Measurements from ENCODE around the gene PAQR4.

PAQR4 gene

GRCh38 chr16:2979669-2980226 is 10.6 kb downstream of the PAQR4 start (continued):
- TF ChIP-seq, protein P1, sequence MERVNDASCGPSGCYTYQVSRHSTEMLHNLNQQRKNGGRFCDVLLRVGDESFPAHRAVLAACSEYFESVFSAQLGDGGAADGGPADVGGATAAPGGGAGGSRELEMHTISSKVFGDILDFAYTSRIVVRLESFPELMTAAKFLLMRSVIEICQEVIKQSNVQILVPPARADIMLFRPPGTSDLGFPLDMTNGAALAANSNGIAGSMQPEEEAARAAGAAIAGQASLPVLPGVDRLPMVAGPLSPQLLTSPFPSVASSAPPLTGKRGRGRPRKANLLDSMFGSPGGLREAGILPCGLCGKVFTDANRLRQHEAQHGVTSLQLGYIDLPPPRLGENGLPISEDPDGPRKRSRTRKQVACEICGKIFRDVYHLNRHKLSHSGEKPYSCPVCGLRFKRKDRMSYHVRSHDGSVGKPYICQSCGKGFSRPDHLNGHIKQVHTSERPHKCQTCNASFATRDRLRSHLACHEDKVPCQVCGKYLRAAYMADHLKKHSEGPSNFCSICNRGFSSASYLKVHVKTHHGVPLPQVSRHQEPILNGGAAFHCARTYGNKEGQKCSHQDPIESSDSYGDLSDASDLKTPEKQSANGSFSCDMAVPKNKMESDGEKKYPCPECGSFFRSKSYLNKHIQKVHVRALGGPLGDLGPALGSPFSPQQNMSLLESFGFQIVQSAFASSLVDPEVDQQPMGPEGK (tag by site-specific recombination; IDR thresholded peaks at IDR 0.05), result peak; percentile 81; the same call in 1 of the 2 replicates
- TF ChIP-seq ZBTB7A (tag by site-specific recombination; IDR thresholded peaks at IDR 0.05; ENCODE audit: low read depth), result peak; percentile 68; the same call in 1 of the 2 replicates
- peak; percentile 11 for TF ChIP-seq ZNF398 (tag by site-specific recombination; IDR thresholded peaks at IDR 0.05)
- TF ChIP-seq, protein P2, sequence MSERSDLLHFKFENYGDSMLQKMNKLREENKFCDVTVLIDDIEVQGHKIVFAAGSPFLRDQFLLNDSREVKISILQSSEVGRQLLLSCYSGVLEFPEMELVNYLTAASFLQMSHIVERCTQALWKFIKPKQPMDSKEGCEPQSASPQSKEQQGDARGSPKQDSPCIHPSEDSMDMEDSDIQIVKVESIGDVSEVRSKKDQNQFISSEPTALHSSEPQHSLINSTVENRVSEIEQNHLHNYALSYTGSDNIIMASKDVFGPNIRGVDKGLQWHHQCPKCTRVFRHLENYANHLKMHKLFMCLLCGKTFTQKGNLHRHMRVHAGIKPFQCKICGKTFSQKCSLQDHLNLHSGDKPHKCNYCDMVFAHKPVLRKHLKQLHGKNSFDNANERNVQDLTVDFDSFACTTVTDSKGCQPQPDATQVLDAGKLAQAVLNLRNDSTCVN (tag by site-specific recombination; optimal IDR thresholded peaks at IDR 0.05), result no peak
- TF ChIP-seq SP3 (tag by site-specific recombination; IDR thresholded peaks at IDR 0.05), result peak; percentile 76
- 0 out of 2 replicates have a peak, but pooled peaks have one; percentile 38 for TF ChIP-seq KLF17 (tag by site-specific recombination; IDR thresholded peaks at IDR 0.05)
- no peak for TF ChIP-seq ZNF423 (tag by site-specific recombination; IDR thresholded peaks at IDR 0.05)
- TF ChIP-seq ZNF341 (tag by site-specific recombination; IDR thresholded peaks at IDR 0.05; ENCODE audit: low read depth), result peak; percentile 74
- 0 out of 2 replicates have a peak, but pooled peaks have one; percentile 4 for TF ChIP-seq ZIC2 (tag by site-specific recombination; IDR thresholded peaks at IDR 0.05)
- no peak for TF ChIP-seq ZNF639 (tag by site-specific recombination; IDR thresholded peaks at IDR 0.05)
- TF ChIP-seq ZNF623 (tag by site-specific recombination; IDR thresholded peaks at IDR 0.05), result no peak
- TF ChIP-seq ZNF2 (tag by site-specific recombination; IDR thresholded peaks at IDR 0.05), result 0 out of 2 replicates have a peak, but pooled peaks have one; percentile 18
- TF ChIP-seq ZFP37 (tag by site-specific recombination; IDR thresholded peaks at IDR 0.05), result peak; percentile 48; the same call in 1 of the 2 replicates

- ChIA-PET POLR2A (interaction anchor here (0.8 to 2.2 kb wide), 13 partner anchors 7 to 154 kb away, joined by 3 to 25 read pairs (median 4); partner anchors contain the start of genes FLYWCH1, FLYWCH2, KREMEN2 and PAQR4), CTCF (interaction anchor here (0.6 to 2.8 kb wide), 4 partner anchors 9 to 54 kb away, joined by 3 to 12 read pairs (median 6); partner anchors contain the start of gene PAQR4)
- Histone ChIP-seq H3K9me3 (ENCODE audit: control insufficient read depth, insufficient read depth, low read depth, low read length) (no peaks in the 10 kb centered on the region), H3K4me3 (ENCODE audit: low read depth, low read length) (peak within 1 kb of the TSS; percentile 84), H3K36me3 (ENCODE audit: control insufficient read depth in 2 of 2, insufficient read depth in 1 of 2, low read length in 2 of 2) (peaks cover 3 to 29% of the 10 kb centered on the region in 2 experiments; a peak in 2 of 3 replicates), H3K4me1 (ENCODE audit: control insufficient read depth, insufficient read depth, low read length) (no peaks in the 10 kb centered on the region), H3K27ac (ENCODE audit: extremely low read depth, low read depth, low read length) (peak within 1 kb of the TSS; percentile 86)
- TF ChIP-seq, protein P3, sequence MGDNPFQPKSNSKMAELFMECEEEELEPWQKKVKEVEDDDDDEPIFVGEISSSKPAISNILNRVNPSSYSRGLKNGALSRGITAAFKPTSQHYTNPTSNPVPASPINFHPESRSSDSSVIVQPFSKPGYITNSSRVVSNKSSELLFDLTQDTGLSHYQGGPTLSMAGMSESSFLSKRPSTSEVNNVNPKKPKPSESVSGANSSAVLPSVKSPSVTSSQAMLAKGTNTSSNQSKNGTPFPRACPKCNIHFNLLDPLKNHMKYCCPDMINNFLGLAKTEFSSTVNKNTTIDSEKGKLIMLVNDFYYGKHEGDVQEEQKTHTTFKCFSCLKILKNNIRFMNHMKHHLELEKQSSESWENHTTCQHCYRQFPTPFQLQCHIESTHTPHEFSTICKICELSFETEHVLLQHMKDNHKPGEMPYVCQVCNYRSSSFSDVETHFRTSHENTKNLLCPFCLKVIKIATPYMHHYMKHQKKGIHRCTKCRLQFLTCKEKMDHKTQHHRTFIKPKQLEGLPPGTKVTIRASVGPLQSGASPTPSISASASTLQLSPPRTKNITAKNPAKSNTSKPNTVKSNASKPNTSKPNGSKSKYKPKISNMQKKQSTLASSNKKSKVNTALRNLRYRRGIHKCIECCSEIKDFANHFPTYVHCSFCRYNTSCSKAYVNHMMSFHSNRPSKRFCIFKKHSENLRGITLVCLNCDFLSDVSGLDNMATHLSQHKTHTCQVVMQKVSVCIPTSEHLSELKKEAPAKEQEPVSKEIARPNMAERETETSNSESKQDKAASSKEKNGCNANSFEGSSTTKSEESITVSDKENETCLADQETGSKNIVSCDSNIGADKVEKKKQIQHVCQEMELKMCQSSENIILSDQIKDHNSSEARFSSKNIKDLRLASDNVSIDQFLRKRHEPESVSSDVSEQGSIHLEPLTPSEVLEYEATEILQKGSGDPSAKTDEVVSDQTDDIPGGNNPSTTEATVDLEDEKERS (tag by site-specific recombination; IDR thresholded peaks at IDR 0.05), result no peak
- TF ChIP-seq ZSCAN23 (tag by site-specific recombination; IDR thresholded peaks at IDR 0.05), result no peak
- 0 out of 2 replicates have a peak, but pooled peaks have one; percentile 14 for TF ChIP-seq KLF17 (tag by site-specific recombination; IDR thresholded peaks at IDR 0.05)
- TF ChIP-seq KLF8 (tag by site-specific recombination; IDR thresholded peaks at IDR 0.05), result peak; percentile 48; the same call in 1 of the 2 replicates
- no peak for TF ChIP-seq ZNF548 (tag by site-specific recombination; IDR thresholded peaks at IDR 0.05)
- TF ChIP-seq ZNF621 (tag by site-specific recombination; IDR thresholded peaks at IDR 0.05), result no peak
- TF ChIP-seq ZNF140 (tag by site-specific recombination; IDR thresholded peaks at IDR 0.05), result no peak
- TF ChIP-seq TRIM28 (IDR thresholded peaks at IDR 0.05; ENCODE audit: borderline replicate concordance, low read length), result no peak
Observed at GRCh38 chr16:2980227-2981176, 11.4 kb downstream of the PAQR4 start, which contains the start of gene PKMYT1. Gene PKMYT1, minus strand, starts transcription at chr16:2980446. Its CDS starts 789 bp downstream, at chr16:2979657.

Data from HEK293 (cell line).